Fibroblast of lung (primary cell): ENCODE data around the gene FTO.

Source experiments
- EZH2 ChIP-seq: IDR thresholded peaks from 2 replicates; pipeline ENCODE4 v1.5.1; 2012; ENCODE audit warnings: low read length, control low read depth, mild to moderate bottlenecking; ENCODE audit errors: missing control alignments
- TF ChIP-seq, protein P1 (sequence below), 2 donors: IDR thresholded peaks in 1 of 2; conservative IDR thresholded peaks in 1 of 2; 1 replicate in 1 of 2; 2 replicates in 1 of 2; pipeline ENCODE4 v1.5.1; 2011 to 2012; ENCODE audit warnings: low read length in 2 of 2, control low read depth in 1 of 2, inconsistent platforms in 1 of 2, low read depth in 1 of 2, mild to moderate bottlenecking in 1 of 2

DNA sequence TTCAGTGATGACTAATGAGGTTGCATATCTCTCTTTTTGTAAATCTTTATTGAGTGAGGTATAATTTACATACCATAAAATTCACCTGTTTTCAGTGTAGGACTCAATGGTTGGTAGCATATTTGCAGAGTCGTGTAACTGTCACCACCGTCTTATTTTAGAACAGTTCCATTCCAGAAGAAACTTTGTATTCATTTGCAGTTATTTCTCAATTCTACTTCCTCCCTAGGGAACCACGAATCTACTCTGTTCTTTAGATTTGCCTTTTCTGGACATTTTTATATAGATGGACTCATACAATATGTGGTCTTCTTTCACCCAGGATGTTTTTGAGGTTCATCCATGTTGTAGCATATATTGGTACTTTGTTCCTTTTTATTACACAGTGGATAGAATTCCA lies 3.7 kb downstream of the FTO start:
- TF ChIP-seq, protein P1, sequence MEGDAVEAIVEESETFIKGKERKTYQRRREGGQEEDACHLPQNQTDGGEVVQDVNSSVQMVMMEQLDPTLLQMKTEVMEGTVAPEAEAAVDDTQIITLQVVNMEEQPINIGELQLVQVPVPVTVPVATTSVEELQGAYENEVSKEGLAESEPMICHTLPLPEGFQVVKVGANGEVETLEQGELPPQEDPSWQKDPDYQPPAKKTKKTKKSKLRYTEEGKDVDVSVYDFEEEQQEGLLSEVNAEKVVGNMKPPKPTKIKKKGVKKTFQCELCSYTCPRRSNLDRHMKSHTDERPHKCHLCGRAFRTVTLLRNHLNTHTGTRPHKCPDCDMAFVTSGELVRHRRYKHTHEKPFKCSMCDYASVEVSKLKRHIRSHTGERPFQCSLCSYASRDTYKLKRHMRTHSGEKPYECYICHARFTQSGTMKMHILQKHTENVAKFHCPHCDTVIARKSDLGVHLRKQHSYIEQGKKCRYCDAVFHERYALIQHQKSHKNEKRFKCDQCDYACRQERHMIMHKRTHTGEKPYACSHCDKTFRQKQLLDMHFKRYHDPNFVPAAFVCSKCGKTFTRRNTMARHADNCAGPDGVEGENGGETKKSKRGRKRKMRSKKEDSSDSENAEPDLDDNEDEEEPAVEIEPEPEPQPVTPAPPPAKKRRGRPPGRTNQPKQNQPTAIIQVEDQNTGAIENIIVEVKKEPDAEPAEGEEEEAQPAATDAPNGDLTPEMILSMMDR (conservative IDR thresholded peaks at IDR 0.05 in 1 of 2, IDR thresholded peaks at IDR 0.05 in 1 of 2; ENCODE audit: low read depth in 1 of 2, low read length in 2 of 2) = no peak
- no peak for TF ChIP-seq EZH2
